HepG2 (cell line): ENCODE data around the gene ACAP3. TPM values are rescaled to one million over a fixed set of nuclear protein-coding genes. Genes with fewer than 3 reads are reported as not detected.

Source experiments
- ARID2 ChIP-seq: sonication (generic); formaldehyde crosslinking; IDR thresholded peaks from 2 replicates; pipeline ENCODE4 v1.8.1; 2022; ENCODE audit warnings: mild to moderate bottlenecking, missing genetic modification reagents, borderline replicate concordance
- ATF1 ChIP-seq: IDR thresholded peaks from 2 replicates; pipeline ENCODE4 v1.6.1; 2016; ENCODE audit warnings: mild to moderate bottlenecking, control low read depth
- ESRRA ChIP-seq: sonication (generic); formaldehyde crosslinking; IDR thresholded peaks from 2 replicates; pipeline ENCODE4 v1.5.1; 2020; ENCODE audit warnings: mild to moderate bottlenecking, low read depth, missing genetic modification reagents
- FUBP1 ChIP-seq: sonication (generic); formaldehyde crosslinking; IDR thresholded peaks from 2 replicates; pipeline ENCODE4 v1.5.1; 2020; ENCODE audit warnings: missing genetic modification reagents, mild to moderate bottlenecking, borderline replicate concordance
- GTF3A ChIP-seq: sonication (generic); formaldehyde crosslinking; conservative IDR thresholded peaks from 2 replicates; pipeline ENCODE4 v1.4.0; 2020; ENCODE audit warnings: mild to moderate bottlenecking, missing genetic modification reagents
- HNRNPK ChIP-seq: fragments of 200-400 bp; formaldehyde crosslinking; IDR thresholded peaks from 2 replicates; pipeline ENCODE4 v1.6.1; 2018; ENCODE audit warnings: low read length, low read depth, moderate library complexity, mild to moderate bottlenecking; ENCODE audit not compliant: poor library complexity, severe bottlenecking
- HOXD1 ChIP-seq: sonication (generic); formaldehyde crosslinking; IDR thresholded peaks from 2 replicates; pipeline ENCODE4 v1.5.0; 2020; ENCODE audit warnings: missing genetic modification reagents
- KDM2A ChIP-seq: sonication (generic); formaldehyde crosslinking; IDR thresholded peaks from 2 replicates; pipeline ENCODE4 v1.4.0; 2020; ENCODE audit warnings: low read depth, missing genetic modification reagents, borderline replicate concordance
- MED13 ChIP-seq: sonication (generic); formaldehyde crosslinking; IDR thresholded peaks from 2 replicates; pipeline ENCODE4 v1.5.0; 2020; ENCODE audit warnings: missing genetic modification reagents
- NFE2 ChIP-seq: sonication (generic); formaldehyde crosslinking; IDR thresholded peaks from 2 replicates; pipeline ENCODE4 v1.4.0; 2020; ENCODE audit warnings: missing genetic modification reagents
- PHF20 ChIP-seq: sonication (generic); formaldehyde crosslinking; IDR thresholded peaks from 2 replicates; pipeline ENCODE4 v1.5.0; 2020; ENCODE audit warnings: mild to moderate bottlenecking, missing genetic modification reagents
- SP5 ChIP-seq: IDR thresholded peaks from 2 replicates; pipeline ENCODE4 v1.6.1; 2016; ENCODE audit warnings: low read depth, borderline replicate concordance
- SSRP1 ChIP-seq: IDR thresholded peaks from 2 replicates; pipeline ENCODE4 v1.6.1; 2016; ENCODE audit warnings: control low read depth
- TBL1XR1 ChIP-seq: fragments of 150-350 bp; IDR thresholded peaks from 2 replicates; pipeline ENCODE4 v1.6.1; 2014; ENCODE audit warnings: borderline replicate concordance, low read length; ENCODE audit not compliant: partially characterized antibody
- TCF12 ChIP-seq, 2 experiments: fragments of 450-650 bp in 1 of 2; sonication (generic) in 1 of 2; formaldehyde crosslinking in 1 of 2; IDR thresholded peaks; 2 replicates each; pipeline versions ENCODE4 v1.6.1 to v1.8.0; 2017 to 2022; ENCODE audit warnings: antibody characterized with exemption in 1 of 2, mild to moderate bottlenecking in 1 of 2, missing genetic modification reagents in 1 of 2, moderate library complexity in 1 of 2
- XBP1 ChIP-seq: sonication (generic); formaldehyde crosslinking; IDR thresholded peaks from 2 replicates; pipeline ENCODE4 v1.5.0; 2020; ENCODE audit warnings: missing genetic modification reagents
- ZFYVE20 ChIP-seq: sonication (generic); formaldehyde crosslinking; IDR thresholded peaks from 2 replicates; pipeline ENCODE4 v1.8.0; 2023; ENCODE audit warnings: low read depth, mild to moderate bottlenecking, moderate library complexity, missing genetic modification reagents, borderline replicate concordance
- ZKSCAN8 ChIP-seq: IDR thresholded peaks from 2 replicates; pipeline ENCODE4 v1.6.1; 2016; ENCODE audit warnings: borderline replicate concordance, missing genetic modification reagents, missing compliant biosample characterization
- ZNF275 ChIP-seq: sonication (generic); formaldehyde crosslinking; IDR thresholded peaks from 2 replicates; pipeline ENCODE4 v1.8.0; 2022; ENCODE audit warnings: missing genetic modification reagents, mild to moderate bottlenecking, inconsistent platforms, borderline replicate concordance
- ZNF331 ChIP-seq: sonication (generic); formaldehyde crosslinking; IDR thresholded peaks from 2 replicates; pipeline ENCODE4 v1.4.0; 2020; ENCODE audit warnings: missing genetic modification reagents
- ZNF629 ChIP-seq: sonication (generic); formaldehyde crosslinking; conservative IDR thresholded peaks from 2 replicates; pipeline ENCODE4 v1.5.0; 2020; ENCODE audit warnings: missing genetic modification reagents
- ZNF670 ChIP-seq: sonication (generic); formaldehyde crosslinking; IDR thresholded peaks from 2 replicates; pipeline ENCODE4 v1.8.0; 2022; ENCODE audit warnings: mild to moderate bottlenecking, missing genetic modification reagents, borderline replicate concordance
- ZNF782 ChIP-seq: sonication (generic); formaldehyde crosslinking; IDR thresholded peaks from 2 replicates; pipeline ENCODE4 v1.4.0; 2020; ENCODE audit warnings: missing genetic modification reagents, mild to moderate bottlenecking, borderline replicate concordance
- polyA plus RNA-seq, 8 experiments: library from polyadenylated mRNA; depleted of rRNA in 3 of 8; stranded (reverse) in 7 of 8; unstranded in 1 of 8; fragments of >200 nt; fragmentation: Illumina TruSeq in 4 of 8; extraction: Trizol in 4 of 8; gene quantifications; 2 replicates each; pipeline versions ENCODE4 v1.2.1 to v1.2.3, GENCODE V29; 2011 to 2016; ENCODE audit warnings: low read depth in 4 of 8, missing spikeins in 1 of 8, mixed read lengths in 1 of 8; ENCODE audit not compliant: insufficient read depth in 1 of 8
- total RNA-seq, 5 experiments: library from RNA; depleted of rRNA; stranded (reverse); fragments of >200 nt; fragmentation: Illumina TruSeq; extraction: Trizol; gene quantifications; 2 replicates each; pipeline ENCODE4 v1.2.3, GENCODE V29; 2016; ENCODE audit warnings: low read depth in 1 of 5
- TF ChIP-seq, protein P1 (sequence below): sonication (generic); formaldehyde crosslinking; IDR thresholded peaks from 2 replicates; pipeline ENCODE4 v1.5.0; 2020; ENCODE audit warnings: mild to moderate bottlenecking, missing genetic modification reagents, moderate library complexity
- TF ChIP-seq, protein P2 (sequence below): sonication (generic); formaldehyde crosslinking; IDR thresholded peaks from 2 replicates; pipeline ENCODE4 v1.5.0; 2020; ENCODE audit warnings: missing genetic modification reagents
- TF ChIP-seq, protein P3 (sequence below): sonication (generic); formaldehyde crosslinking; IDR thresholded peaks from 2 replicates; pipeline ENCODE4 v1.4.0; 2020; ENCODE audit warnings: mild to moderate bottlenecking, missing genetic modification reagents

The ACAP3 gene
- total and polyA plus RNA-seq, 2 of the 13 experiments (the other 11 are each of a cell fraction or from before 2014, with no cell fraction given) = 29.4 to 50.8 TPM

DNA sequence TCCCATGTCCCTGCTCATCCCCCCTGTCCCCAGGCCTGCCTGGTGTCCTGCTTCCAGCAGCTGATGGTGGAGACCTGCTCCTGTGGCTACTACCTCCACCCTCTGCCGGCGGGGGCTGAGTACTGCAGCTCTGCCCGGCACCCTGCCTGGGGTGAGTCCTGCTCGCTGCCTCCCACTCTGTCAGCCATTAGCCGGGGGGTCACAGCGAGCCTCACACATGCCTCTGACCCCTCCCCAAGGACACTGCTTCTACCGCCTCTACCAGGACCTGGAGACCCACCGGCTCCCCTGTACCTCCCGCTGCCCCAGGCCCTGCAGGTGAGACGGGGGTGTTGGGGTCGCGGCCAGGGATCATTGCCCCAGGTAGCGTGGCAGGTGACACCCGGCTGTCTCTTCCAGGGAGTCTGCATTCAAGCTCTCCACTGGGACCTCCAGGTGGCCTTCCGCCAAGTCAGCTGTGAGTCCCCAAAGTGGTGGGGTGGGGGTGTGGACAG, 17.4 kb downstream of the ACAP3 start (continued):
- TF ChIP-seq TCF12 (IDR thresholded peaks at IDR 0.05) (no peak), TCF12 (CRISPR knock-in tag; IDR thresholded peaks at IDR 0.05) (no peak), GTF3A (CRISPR knock-in tag) (no peak), ZNF275 (CRISPR knock-in tag) (no peak), ESRRA (CRISPR knock-in tag) (no peak), HOXD1 (CRISPR knock-in tag) (no peak), SP5 (no peak), ZNF629 (no peak), ZFYVE20 (CRISPR knock-in tag) (no peak), HNRNPK (no peak), MED13 (CRISPR knock-in tag) (no peak), SSRP1 (CRISPR knock-in tag) (no peak), KDM2A (peak; percentile 34; the same call in 1 of the 2 replicates), FUBP1 (CRISPR knock-in tag) (no peak), PHF20 (CRISPR knock-in tag) (no peak), XBP1 (no peak), ZKSCAN8 (CRISPR knock-in tag) (no peak), ZNF782 (no peak), ARID2 (no peak), ZNF670 (CRISPR knock-in tag) (no peak), ZNF331 (CRISPR knock-in tag) (no peak), TBL1XR1 (no peak), NFE2 (CRISPR knock-in tag) (no peak), ATF1 (CRISPR knock-in tag) (no peak)
- TF ChIP-seq, protein P1, sequence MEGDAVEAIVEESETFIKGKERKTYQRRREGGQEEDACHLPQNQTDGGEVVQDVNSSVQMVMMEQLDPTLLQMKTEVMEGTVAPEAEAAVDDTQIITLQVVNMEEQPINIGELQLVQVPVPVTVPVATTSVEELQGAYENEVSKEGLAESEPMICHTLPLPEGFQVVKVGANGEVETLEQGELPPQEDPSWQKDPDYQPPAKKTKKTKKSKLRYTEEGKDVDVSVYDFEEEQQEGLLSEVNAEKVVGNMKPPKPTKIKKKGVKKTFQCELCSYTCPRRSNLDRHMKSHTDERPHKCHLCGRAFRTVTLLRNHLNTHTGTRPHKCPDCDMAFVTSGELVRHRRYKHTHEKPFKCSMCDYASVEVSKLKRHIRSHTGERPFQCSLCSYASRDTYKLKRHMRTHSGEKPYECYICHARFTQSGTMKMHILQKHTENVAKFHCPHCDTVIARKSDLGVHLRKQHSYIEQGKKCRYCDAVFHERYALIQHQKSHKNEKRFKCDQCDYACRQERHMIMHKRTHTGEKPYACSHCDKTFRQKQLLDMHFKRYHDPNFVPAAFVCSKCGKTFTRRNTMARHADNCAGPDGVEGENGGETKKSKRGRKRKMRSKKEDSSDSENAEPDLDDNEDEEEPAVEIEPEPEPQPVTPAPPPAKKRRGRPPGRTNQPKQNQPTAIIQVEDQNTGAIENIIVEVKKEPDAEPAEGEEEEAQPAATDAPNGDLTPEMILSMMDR (CRISPR knock-in tag) = peak; percentile 83
- TF ChIP-seq, protein P2, sequence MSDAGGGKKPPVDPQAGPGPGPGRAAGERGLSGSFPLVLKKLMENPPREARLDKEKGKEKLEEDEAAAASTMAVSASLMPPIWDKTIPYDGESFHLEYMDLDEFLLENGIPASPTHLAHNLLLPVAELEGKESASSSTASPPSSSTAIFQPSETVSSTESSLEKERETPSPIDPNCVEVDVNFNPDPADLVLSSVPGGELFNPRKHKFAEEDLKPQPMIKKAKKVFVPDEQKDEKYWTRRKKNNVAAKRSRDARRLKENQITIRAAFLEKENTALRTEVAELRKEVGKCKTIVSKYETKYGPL (CRISPR knock-in tag) = no peak
- TF ChIP-seq, protein P3, sequence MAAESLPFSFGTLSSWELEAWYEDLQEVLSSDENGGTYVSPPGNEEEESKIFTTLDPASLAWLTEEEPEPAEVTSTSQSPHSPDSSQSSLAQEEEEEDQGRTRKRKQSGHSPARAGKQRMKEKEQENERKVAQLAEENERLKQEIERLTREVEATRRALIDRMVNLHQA = no peak
